Fibroblast of skin of abdomen (primary cell): Measurements from ENCODE around the gene NTNG2. TPM values are rescaled to one million over a fixed set of nuclear protein-coding genes. Genes with fewer than 3 reads are reported as not detected.
A peak's percentile ranks its signal among the peaks of the same experiment; 100 is the strongest.
"Not testable (repeated sequence)": the region's sequence is repeated elsewhere in the genome, so short reads cannot be mapped to it uniquely, and the experiment has no call there.

Source experiments
- DNase-seq: peaks from one replicate; pipeline ENCODE4 v3.0.0-alpha.2; 2013
- polyA plus RNA-seq, 2 experiments: library from polyadenylated mRNA; unstranded; fragments of 120-200 nt; gene quantifications; one replicate each; pipeline ENCODE4 v1.2.1, GENCODE V29; 2013; ENCODE audit not compliant: insufficient read length in 2 of 2

NTNG2 gene, protein sequence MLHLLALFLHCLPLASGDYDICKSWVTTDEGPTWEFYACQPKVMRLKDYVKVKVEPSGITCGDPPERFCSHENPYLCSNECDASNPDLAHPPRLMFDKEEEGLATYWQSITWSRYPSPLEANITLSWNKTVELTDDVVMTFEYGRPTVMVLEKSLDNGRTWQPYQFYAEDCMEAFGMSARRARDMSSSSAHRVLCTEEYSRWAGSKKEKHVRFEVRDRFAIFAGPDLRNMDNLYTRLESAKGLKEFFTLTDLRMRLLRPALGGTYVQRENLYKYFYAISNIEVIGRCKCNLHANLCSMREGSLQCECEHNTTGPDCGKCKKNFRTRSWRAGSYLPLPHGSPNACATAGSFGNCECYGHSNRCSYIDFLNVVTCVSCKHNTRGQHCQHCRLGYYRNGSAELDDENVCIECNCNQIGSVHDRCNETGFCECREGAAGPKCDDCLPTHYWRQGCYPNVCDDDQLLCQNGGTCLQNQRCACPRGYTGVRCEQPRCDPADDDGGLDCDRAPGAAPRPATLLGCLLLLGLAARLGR
- 1.4 TPM for polyA plus RNA-seq (2013, experiment 1 of 2; ENCODE audit: insufficient read length)
- 1.7 TPM for polyA plus RNA-seq (2013, experiment 2 of 2; ENCODE audit: insufficient read length)

DNA sequence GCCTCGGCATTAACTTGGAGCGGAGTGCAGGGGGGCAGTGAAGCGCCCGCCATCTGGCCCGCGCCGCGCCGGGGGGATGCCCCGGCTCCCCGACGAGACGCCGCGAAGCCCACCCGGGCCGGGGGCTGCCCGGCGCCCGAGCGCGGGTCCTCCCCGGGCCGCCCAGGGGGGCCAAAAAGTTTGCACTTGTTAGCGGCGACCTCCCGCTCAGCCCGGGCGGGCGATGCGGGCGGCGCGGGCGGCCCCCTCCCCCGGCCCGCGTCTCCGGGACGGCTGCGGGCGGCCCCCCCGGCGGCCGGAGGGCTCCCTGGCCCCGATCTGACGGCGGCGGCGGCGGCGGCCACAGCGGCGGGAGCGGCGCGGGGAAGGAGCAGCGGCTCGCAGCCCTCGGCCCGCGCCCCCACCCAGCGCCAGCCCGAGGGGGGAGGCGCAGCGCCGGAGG, at the start of gene NTNG2:
Gene NTNG2 (plus strand): TSS at position 316 of the 442 bp plus-strand sequence. CDS start 4,774 bp downstream, outside the sequence.
- no peak for DNase-seq

DNA sequence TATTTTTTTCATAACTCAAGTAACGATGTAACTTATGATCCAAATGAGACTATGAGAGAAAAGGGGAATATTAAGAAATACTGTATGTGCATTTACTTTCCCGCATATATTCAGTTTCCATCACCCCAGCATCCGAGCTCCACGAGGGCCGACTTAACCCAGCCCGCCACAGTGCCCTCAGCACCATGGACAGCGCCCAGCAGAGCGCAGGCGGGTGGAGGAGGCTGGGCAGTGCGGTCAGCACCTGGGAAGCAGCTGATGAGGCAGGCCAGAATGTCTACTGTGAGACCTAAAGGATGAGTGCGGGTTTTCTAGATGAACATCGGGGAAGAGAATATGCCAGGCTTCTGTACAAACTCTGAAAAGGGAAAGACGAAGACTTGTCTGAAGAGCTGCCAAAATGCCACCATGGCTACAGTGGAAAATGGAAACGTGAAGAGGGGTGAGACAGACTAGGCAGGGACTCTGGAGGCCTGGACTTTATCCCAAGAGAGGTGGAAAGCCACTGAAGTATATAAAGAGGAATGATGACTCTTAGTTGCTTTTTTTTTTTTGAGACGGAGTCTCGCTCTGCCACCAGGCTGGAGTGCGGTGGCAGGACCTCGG, 47.7 kb upstream of the NTNG2 start:
- peak; percentile 59 for DNase-seq

DNA sequence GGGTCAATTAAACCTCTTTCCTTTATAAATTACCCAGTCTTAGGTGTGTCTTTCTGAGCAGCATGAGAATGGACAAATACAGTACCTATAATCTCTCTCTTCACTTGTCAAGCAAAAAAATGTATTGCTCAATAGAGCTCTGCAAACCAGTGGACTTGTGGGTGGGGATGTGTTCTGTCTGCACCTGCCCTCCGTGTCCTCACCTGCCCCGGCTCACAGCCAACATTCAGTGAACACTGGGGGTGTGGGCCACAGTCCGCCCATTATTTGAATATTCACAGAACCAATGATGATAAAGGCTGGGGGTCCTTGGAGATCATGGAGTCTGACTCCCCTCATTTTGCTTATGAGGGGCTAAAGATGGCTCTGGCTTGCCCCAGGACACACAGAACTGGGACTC, 45.3 kb upstream of the NTNG2 start:
- no peak for DNase-seq

DNA sequence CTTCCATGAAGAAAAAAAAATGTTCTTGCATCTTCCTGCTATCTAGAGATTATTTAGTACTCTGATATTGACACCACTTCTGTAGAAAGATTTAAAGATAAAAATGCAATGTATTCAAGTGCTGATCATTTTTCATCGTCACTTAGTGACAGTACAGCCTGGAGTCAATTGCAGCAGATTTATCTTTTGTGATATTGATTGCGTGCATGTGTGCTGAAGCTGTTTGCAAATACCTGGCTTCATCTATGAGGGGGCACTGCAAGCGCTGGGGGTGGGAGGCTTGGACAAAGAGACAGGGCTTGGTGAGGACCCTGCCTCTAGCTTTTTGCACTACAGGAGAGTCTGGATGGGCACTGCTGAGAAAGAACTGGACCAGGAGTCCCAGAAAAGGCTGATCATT, 44.2 kb upstream of the NTNG2 start:
- no peak for DNase-seq

DNA sequence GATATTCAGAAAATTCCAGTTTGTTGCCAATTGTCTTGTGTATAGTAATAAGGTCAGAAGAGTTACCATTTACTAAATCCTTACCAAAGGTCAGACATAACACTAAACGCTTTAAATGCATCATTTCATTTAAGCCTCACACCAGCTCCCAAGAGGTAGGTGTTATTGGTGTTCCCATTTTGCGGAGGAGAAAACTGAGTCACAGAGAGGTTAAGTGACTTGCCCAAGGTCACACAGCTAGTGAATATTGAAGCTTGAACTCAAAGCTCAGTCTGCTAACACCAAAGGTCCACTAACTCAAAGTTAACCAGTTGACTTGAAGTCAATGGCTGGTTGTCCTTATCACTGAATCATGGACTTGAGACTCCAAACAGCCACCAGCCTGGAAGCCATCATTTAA, 40.8 kb upstream of the NTNG2 start:
- no peak for DNase-seq

DNA sequence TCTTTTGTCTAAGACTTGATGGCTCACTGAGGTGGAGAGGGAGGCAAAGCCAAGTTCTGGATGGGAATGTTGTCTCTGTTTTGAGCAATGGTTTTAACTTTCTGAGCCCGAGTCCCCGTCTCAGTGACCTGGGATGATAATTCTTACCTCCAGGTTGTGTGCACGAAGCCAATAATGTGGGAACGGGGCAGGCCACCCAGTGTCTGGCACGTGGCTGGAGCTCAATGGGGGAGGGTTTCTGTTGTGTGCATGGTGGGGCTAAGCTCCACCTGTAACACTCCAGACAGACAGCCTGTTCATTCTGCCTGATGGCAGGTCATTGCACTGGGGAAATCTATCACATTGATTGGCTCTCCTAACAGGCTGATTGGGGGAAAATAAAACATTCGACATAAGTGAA, 37.1 kb upstream of the NTNG2 start:
- DNase-seq = no peak

DNA sequence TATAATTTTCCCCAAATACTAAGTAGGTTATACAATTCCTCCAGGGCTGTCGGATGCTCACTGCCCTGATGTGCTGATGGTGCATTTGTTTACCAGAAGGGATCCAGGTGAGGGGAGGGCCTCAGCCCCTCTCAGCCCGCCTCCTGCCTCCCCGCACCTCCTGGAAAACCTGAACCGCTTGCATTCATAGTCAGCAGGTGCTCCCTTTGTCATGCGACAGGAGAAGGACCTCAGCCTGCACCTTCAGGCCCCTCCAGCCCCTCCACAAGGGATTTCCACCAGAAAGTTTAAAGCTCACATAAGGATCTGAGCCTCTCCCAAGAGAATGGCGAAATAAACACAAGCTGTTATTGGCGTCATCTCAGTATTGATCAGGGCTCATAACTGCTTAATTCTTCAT, 36.5 kb upstream of the NTNG2 start:
- DNase-seq = no peak

DNA sequence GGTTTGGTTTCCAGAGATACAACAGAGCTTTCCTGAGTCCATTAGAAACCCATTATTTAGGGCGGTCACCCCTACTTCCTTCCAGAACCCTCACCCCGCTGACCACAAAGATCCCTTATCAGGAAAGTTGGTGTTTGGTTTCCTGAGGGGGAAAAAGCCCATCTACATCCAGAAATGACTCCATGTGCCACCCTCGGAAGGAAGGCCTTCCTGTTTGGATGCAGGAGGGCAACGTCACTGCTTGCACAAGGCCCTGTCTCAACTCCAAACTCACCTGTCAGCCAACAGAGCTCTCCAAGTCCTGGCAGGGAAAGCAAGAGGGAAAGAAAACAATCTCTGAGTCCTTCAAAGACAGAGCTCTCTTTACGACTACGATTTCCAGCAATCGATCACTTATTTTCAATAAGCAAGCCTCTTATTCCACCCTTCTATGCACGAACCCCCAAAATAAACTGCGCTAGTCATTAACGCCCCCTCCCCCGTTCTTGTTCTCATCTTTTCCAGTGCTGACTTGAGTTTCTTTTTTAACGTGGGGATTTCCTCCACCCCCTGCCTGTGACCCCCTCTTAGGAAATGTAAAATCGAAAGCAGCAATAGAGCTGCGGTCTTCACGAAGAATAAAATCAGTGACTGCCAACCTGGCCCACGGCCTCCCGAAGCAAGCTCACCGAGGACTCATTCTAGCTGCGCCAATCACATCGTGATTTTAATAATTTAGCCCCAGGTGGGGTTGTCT, 35.7 kb upstream of the NTNG2 start:
- DNase-seq = no peak

DNA sequence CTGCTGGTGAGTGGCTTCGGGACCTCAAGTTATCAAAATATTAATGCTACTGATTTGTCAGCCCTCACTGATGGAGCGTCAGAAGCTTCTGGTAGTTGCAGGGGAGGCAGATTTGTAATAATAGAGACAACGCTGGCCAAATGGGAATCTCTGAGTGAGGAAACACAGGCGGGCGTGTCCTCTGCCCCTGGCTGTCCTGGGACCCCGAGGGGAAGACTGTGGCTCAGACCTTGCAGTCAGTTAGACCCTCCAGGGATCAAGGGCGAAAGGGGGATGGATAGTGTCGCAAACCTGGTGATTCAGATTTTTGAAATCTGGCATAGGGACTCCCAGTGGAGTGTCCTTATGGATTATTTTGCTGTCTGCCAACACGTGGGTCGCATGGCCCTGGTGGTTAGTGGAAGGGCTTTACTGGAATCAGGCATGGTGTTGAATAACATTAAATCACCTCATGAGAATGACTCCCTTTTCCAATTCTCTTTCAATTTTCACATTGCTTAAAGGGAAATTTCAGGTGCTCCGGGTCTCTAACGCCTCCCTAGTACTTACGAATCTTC, 35.1 kb upstream of the NTNG2 start:
- DNase-seq = no peak

DNA sequence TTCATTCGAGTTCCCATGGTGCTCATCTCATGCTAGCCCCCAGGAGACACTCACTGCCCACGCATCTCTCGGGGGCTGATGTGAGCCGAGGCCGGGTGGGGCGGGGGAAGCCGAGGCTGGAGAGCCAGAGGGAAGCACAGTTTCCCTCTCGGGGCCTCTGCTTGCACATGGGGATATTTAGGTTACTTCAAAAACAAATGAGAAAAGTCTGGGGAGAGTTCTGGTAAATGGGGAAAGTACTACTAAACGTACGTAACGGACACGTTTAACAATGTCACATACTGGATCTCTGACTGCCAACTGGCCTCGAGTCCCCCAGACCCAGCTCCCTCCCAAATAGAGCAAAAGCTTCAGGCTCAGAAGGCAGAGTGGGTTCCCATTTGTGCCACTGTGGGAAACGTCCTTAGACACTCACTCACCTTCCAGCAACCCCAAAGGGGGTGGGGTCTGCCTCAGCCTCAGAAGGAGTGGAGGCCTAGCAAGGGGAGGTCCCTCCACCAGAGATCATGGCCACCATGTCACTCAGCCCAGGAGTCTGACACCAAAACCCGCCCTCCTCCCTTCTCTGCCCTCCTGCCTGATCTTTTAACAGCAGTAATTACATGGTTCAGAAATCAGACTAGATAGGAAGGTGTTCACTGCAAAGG, 33.8 kb upstream of the NTNG2 start:
- no peak for DNase-seq

DNA sequence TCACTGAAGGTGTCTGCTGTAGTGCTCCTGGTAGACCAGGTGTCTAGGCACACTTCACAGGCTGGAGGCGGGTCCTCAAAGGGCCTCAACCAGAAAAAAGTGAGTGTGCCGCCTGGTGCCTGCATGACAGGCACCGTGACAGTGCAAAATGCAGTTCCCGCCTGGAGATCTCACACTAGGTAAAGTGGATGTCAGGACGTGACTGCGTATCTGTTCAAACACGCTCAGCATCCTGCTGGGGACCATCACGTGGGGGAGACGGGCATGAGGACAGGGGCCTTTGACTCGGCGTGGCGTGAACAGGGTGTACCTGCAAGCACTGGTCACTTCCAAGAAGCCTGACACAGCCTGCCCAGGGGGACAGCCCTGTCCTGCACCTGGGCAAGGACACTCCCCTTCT, 32.3 kb upstream of the NTNG2 start:
- DNase-seq = no peak

DNA sequence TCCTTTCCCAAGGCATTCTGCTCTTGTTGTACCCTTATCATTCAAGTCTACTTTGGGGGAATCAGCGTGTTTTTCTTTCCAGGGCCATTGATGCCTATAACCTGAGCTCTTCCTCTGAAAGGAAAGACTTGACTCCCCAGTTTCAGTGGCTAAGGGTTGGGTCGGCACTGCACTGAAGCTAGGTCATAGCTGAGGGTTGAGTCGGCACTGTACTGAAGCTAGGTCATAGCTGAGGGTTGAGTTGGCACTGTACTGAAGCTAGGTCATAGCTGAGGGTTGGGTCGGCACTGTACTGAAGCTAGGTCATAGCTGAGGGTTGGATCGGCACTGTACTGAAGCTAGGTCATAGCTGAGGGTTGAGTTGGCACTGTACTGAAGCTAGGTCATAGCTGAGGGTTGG, 27.8 kb upstream of the NTNG2 start:
- DNase-seq = not testable (repeated sequence)

DNA sequence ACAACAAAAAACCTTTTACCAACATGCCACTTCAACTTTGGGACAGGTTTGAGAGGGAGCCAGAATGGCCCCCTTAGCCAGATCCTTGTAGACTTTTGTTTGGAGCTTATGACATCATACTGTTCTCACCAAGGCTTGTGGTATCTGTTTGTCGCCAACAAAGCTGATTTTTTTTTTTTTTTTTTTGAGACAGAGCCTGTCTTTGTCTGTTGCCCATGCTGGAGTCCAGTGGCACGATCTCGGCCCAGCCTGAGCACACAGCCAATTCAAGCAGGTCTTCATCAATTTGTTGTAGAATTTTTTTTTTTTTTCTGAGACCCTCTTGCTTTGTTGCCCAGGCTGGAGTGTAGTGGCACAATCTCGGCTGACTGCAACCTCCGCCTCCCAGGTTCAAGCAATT, 26.4 kb upstream of the NTNG2 start:
- no peak for DNase-seq

DNA sequence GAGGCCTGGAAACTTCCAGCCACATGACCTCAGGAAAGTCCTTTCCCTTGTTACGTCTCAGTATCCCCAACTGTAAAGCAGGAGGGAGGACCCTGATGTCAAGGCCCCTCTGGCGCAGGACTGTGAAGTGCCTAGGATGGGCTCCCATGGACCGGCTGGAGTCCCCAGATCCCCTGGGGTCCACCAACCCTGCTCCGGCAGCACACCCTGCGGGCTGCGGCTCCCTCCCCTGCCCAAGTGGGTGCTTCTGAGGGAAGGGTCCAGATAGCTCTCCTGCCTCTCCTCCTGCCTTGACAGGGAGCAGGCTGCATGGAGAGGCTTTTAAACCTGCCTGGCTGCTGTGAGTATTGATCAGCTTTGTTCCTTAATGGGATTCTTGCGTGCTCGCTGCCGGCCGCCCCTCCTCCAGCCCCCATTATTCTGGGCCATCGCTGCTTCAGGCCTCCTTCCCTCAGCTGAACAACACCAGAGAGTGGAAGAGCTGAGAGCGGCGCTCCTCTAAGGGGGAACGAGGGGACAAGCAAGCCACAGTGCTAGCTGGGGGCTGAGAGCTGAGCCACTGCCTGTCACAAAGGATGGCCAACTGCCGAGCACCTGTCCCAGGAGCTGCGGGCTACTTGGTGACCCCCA, 25.6 kb upstream of the NTNG2 start:
- no peak for DNase-seq

DNA sequence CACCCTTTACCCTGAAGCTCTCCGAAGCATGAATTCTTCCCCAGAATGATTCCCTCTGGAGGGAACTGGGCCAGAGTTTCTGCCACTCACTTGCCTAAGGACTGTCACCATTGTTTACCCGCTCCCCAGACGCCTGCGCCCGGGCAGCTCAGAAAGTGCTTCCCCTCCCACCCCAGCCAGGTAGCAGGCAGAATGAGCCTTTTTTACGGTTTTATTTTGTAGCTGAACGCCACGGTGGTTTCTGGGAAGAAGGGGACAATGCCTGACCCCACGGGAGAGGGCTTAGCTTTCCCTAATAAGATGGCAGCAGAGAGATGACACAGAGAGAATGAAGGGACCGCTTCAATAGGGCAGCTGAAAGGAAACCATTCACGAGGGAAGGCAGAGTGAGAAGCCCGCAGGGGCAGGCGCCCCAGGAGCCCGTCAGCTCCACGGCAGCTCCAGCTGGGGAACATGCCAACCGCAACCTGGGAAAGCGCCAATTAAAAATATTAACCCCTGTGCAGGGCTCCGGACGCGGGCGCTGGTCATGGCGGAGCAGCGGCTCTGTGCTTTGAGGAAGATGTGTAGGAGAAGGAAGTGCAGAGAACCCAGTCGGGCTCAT, 20.4 kb upstream of the NTNG2 start:
- DNase-seq = no peak

DNA sequence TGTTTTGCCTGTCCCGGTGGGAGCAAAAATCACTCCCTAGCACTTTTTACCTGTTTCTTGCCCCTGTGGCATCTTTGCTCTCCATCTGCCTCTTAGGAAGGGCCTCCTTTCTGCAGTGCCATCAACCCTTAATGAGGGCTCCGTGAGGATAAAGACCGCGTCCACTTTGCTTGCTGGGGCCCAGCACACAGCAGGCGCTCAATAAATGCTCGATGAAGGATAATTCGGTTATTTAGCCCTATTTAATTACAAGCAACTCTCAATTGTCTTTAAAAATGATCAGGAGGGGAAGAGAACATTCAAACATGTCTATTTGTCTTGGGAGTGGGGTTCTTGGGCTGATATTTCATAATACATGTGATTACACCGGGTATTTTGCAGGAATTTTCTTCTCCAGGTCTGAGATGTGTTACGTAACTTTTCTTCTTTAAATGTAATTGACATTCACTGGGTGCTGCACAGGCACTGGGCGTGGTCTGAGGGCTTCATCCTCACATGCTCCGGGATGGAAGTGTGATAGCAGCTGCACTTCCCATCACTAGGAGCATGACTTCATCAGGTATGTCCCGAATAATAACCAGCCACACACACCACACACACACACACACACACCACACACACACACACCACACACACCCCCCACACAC, 19.8 kb upstream of the NTNG2 start:
- DNase-seq = no peak

DNA sequence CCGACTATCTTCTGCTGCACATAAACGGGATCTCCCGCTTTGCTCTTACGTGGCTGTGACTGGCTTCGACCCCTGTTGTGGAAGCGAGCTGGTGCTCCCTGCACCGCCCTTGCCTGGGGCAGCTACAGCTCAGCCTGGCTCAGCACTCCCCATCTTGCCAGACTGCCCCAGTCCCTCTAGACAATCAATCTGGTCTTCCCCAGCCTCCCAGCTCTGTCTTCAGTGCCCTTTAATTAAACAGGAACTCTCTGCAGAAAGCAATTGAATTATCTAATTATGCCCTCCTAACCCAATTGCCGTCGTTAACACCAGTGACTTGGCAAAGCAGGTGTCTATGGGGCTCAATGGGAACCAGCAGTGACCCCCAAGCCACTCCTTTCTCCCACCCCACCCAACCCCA, 18.9 kb upstream of the NTNG2 start:
- DNase-seq = no peak

DNA sequence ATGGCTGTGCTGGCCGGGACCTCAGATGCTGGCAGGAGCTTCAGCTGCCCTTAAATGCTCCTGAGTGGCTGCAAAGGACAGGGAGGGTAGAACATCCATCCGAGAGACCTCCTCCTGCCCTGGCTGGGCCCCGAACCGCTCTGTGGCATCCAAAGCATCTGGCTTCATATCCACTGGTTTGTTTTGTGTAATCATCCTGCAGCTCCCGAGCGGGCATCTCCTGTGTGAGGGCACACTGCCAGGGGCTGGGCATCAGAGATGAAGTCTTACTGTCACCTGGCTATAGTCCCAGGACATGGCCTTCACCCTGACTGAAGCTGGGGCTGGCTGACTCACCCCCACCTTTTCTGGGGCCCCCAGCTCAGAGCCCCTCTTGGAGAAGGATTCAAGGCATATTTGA, 18.5 kb upstream of the NTNG2 start:
- no peak for DNase-seq

DNA sequence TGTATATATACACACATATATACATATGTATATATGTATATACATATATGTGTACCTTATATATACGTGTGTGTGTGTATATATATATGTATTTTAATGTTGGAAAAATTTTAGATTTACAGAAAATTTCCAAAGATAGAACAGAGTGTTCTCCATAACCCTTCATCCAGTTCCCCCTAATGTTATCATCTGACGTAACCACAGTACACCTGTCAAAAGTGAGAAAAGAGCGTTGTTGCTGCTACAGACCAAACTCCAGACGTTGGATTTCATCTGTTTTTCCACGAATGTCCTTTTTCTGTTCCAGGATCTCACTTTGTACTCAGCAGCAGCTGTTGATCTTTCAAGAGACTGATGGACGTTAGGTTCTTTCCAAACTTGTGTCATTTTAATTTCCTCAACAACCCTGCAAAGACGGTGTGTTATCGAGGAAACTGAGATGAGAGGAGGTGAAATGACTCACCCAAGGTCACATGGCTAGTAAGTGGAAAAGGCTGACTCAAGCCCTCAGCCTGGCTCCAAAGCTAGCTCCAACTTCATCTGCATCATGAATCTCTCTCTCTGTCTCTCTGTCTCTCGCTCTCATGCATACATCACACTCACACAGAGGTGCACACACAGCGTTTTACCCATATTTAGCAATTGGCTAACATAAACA, 17.0 kb upstream of the NTNG2 start:
- no peak for DNase-seq

DNA sequence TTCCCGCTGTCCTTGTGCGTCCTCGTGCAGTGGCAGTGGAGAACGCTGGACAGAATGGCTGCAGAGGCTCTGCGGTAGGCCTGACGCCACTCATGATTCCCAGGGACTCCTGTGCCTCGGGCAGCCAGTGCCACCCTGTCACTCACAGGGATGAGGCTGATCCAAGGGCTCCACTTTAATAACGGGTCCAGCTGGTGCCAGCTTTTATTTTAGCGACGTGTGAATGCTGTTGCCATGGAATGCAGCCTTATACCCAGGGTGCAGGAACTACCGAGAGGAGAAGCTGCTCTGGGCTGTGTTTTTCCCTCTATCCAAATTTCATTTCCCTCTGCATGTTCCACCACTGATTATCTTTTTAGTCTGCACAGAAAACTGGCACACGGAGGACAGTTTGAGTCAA, 15.8 kb upstream of the NTNG2 start:
- DNase-seq = no peak
